ENCODE results near the gene NBEAL2.

NBEAL2 gene

GRCh38 chr3:46952813-46953212, 26.7 kb upstream of the NBEAL2 start:
- no peak for TF ChIP-seq CTCF (IDR thresholded peaks at IDR 0.05; ENCODE audit: insufficient read depth, low read depth, low read length, missing control alignments)
- no peak overlapping the region for H3K4me3 ChIP-seq (ENCODE audit: low read depth, low read length)
- DNase-seq (ENCODE audit: low read depth): no peak

- no peak for TF ChIP-seq CTCF (IDR thresholded peaks at IDR 0.05; ENCODE audit: insufficient read depth, low read depth, low read length, missing control alignments)
- DNase-seq (ENCODE audit: low read depth): peak; percentile 64
- H3K4me3 ChIP-seq (ENCODE audit: low read depth, low read length): no peak overlapping the region
Observed at GRCh38 chr3:46953234-46954010, 26.0 kb upstream of the NBEAL2 start.

GRCh38 chr3:46954178-46954577, 25.3 kb upstream of the NBEAL2 start:
- no peak for TF ChIP-seq CTCF (IDR thresholded peaks at IDR 0.05; ENCODE audit: insufficient read depth, low read depth, low read length, missing control alignments)
- H3K4me3 ChIP-seq (ENCODE audit: low read depth, low read length): no peak overlapping the region
- no peak for DNase-seq (ENCODE audit: low read depth)

- no peak for TF ChIP-seq CTCF (IDR thresholded peaks at IDR 0.05; ENCODE audit: insufficient read depth, low read depth, low read length, missing control alignments)
- no peak overlapping the region for H3K4me3 ChIP-seq (ENCODE audit: low read depth, low read length)
- DNase-seq (ENCODE audit: low read depth): no peak
Observed at GRCh38 chr3:46955157-46955556, 24.3 kb upstream of the NBEAL2 start.

- DNase-seq (ENCODE audit: low read depth): peak; percentile 57
- no peak overlapping the region for H3K4me3 ChIP-seq (ENCODE audit: low read depth, low read length)
- TF ChIP-seq CTCF (IDR thresholded peaks at IDR 0.05; ENCODE audit: insufficient read depth, low read depth, low read length, missing control alignments): no peak
Observed at GRCh38 chr3:46955801-46956259, 23.6 kb upstream of the NBEAL2 start.

- DNase-seq (ENCODE audit: low read depth): no peak
- H3K4me3 ChIP-seq (ENCODE audit: low read depth, low read length): no peak overlapping the region
- no peak for TF ChIP-seq CTCF (IDR thresholded peaks at IDR 0.05; ENCODE audit: insufficient read depth, low read depth, low read length, missing control alignments)
Observed at GRCh38 chr3:46957092-46957820, 22.2 kb upstream of the NBEAL2 start.

All from GM12865 (cell line).